GM03348 (cell line): ENCODE results near the gene ZFYVE26.
"Not testable (repeated sequence)": the region's sequence is repeated elsewhere in the genome, so short reads cannot be mapped to it uniquely, and the experiment has no call there.

Experiments
- DNase-seq: peaks from one replicate; pipeline ENCODE4 v3.0.0; 2012; ENCODE audit warnings: low spot score

ZFYVE26 gene

GRCh38 chr14:67749341-67750084 is 66.9 kb downstream of the ZFYVE26 start:
- no peak for DNase-seq

DNA sequence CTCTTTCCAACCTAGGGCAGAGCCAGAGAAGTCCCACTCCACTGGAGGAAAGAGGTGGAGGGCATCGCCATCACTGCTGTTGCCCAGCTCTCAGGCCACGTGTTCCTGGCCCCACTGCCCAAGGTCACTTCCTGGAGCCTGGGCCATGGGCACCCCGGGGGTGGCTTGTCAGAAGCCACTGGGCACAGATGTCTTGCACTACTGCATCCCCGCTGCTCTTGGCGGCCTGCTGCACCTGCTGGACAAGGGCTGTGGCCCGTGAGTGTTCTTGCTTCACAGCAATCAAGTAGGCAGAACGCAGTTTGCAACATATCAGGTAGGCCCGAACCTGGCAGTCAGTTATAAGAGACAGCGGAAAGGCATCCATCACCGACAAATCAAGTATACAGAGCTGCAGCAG is 68.1 kb downstream of the ZFYVE26 start:
- DNase-seq = no peak

GRCh38 chr14:67746927-67747326 is 69.5 kb downstream of the ZFYVE26 start:
- no peak for DNase-seq

DNA sequence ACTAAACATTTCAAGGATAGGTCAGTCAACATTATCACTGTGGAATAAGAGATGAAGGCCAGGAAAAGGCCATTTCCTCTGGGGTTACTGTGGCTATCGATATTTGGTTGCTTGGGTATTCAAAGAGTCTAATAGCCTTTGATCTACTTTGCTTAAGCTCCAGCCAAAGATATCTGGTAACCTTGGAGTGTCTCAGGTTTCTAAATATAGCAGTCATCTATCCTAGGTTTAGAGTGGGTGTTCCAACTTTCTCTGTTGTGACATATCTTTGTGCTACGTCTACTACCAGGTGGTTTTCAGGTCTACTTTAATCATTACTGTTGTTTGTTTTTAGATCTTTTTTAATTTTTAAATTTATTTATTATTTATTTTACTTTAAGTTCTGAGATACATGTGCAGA is 72.3 kb downstream of the ZFYVE26 start:
- no peak for DNase-seq

DNA sequence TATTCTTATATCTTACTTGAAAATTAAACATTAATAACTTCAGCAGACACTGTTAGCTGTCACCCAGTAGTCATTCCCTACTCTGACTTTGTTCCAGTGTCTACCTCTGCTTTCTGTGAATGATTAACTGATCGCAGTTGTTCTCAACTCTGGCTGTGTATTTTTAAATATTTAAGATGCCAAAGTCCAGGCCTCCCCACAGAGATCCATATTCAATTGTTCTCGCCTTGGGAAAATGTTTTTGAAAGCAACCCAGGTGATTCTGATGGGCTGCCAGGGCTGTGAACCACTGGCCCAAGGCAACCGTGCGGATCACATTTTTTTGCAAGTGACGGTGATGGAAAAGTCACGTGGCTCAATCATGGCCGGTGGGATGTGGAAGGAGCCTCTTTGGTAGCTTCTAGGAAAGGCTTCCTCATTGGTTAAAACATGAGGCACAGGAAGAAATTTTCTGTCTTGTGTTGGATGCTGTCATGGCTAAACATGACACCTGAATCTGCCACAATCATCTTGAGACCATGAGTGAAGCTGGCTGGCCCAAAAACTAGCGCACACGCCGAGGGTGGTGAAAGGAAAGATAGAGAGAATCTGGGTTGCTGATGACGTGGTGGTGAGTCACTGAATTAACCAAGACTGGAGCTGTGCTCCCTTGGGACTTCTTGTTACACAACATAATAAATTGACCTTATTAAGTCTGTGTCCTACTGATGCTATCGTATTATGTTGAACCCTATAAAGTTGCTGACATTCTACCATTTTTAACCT is 77.5 kb downstream of the ZFYVE26 start:
- peak; percentile 91 for DNase-seq

- DNase-seq = no peak
Measured at GRCh38 chr14:67736771-67737170, 79.6 kb downstream of the ZFYVE26 start.

DNA sequence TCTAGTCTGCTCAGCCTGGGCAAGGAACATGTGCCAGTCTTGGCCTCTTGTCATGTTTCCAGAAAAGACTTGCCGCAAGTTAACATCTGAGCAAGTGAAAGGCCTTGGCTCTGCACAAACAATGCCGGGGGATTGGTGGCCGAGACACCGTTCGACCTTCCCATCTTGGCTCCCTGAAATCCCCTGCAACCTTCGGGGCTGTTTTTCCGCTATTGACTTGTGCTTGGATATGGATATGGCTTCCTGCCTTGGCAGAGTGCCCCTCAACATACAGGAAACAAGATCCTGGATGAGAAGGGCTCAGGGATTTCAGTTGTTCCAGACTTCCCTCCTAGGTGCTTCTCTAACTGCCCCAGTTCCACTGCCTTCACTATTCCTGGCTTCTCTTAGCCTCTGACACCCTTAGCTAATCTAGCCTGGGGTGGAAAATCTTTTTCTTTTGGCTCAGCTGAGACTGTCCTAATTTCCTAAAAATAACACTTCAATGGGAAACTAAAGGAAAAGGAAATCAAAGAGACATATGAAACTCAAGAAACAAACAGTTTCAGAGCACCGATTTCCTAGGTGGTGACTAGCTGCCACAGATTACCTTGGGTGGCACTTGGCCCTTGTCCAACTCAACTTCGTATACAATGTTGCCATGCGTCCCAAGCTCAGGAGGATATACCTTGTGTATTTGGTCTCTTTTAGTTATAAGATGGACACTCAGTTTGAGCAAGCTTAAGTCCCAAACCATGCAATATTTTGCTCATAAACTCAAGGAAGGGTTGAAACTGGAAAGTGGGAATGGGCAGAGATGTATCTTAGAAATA is 80.8 kb downstream of the ZFYVE26 start:
- no peak for DNase-seq

- peak; percentile 14 for DNase-seq
Measured at GRCh38 chr14:67734675-67735074, 81.7 kb downstream of the ZFYVE26 start.

DNA sequence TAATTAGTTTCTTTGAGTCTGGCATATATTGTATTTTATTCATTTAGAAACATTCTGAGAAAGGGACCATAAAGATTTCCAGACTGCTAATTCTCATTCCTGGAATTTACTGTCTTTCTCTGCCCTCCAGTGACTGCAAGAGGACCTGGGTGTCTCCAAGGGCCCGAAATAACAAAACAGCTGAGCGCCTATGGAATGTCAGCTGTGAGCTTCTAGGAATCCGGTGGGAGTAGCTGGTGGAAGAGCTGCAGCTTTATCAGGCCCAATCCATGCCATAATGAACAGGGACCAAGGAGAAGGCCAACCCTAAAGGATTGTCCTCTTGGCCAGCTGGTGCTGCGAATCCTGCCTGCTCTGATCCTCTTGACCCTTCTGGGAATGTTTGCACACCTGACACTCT is 82.8 kb downstream of the ZFYVE26 start:
- DNase-seq = no peak

GRCh38 chr14:67729072-67729885 is 87.1 kb downstream of the ZFYVE26 start:
- no peak for DNase-seq

- no peak for DNase-seq
Measured at GRCh38 chr14:67728258-67728657, 88.1 kb downstream of the ZFYVE26 start.

GRCh38 chr14:67727361-67727760 is 89.0 kb downstream of the ZFYVE26 start:
- DNase-seq = no peak

DNA sequence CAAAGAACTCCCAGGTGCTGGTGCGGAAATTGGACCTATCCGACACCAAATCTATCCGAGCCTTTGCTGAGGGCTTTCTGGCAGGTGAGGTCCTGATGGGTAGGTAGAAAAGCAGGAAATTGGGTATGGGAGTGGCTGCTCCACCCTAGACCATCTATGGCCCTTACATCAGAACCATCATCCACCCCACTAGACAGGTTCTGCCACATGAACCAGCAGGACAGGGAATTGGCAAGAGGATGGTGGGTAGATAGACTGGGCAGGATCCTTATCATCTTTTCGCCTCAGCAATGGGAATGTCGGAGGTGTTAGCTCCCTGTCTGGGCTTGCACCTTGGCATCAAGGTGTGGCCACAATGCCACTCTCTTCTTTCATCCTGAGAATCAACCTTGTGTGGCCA is 91.2 kb downstream of the ZFYVE26 start:
- DNase-seq = no peak

GRCh38 chr14:67722293-67722692 is 94.1 kb downstream of the ZFYVE26 start:
- DNase-seq = peak; percentile 54

- DNase-seq = no peak
Measured at GRCh38 chr14:67721875-67722274, 94.5 kb downstream of the ZFYVE26 start.

- DNase-seq = no peak
Measured at GRCh38 chr14:67719866-67720265, 96.5 kb downstream of the ZFYVE26 start.

- DNase-seq = not testable (repeated sequence)
Measured at GRCh38 chr14:67719385-67719784, 97.0 kb downstream of the ZFYVE26 start.

DNA sequence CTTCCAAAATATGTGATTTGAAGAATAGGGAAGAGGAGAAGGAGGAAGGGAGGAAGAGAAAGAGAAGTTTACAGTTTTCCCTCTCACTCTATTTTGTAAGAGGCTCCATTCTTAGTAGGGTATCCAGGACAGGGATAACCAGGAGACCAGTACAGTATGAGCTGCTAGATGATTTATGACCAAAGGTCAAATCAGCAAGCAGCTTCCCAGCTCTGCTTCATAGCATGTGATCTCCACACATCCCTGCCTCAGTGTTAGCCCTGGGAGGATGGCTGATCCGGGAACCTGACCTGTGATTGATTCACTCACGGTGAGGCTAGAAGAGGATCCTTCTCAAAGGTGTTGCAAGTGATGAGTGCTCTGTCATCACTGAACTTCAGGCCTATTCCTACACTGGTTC is 98.1 kb downstream of the ZFYVE26 start:
- DNase-seq = no peak

DNA sequence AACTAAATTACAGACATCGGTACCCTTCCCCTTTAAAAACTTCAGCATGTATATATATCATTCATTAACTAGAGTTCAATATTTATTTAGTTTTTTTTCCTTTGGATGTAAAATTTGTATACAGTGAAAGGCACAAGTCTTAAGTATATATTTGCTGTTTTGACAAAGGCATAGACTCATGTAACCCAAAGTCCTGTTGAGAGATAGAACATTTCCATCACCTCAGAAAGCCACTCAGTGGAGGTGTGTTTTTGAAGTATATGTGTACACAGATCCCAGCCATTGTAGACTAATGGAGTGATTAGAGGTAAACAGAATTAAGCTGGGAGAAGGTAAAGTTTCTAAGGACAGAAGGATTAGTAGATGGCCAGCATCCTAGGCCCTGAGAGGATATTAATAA is 99.3 kb downstream of the ZFYVE26 start:
- no peak for DNase-seq

DNA sequence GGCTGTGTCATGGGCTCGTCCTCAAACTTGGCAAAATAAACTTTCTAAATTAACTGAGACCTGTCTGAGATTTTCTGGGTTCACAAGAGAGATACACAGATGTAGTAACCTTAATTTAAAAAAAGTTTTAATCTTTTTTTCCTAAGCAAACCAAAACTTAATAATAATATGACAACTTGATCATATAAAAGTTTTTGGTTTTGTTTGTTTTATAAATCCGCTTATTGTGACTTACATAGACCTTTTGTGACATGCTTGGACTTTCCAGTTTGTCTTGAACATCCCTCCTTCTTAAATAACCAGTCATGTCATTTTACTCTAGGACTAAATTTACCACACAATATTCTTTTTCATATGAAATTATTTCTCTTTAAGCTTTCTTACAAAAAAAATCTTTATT is 106.2 kb downstream of the ZFYVE26 start:
- no peak for DNase-seq

DNA sequence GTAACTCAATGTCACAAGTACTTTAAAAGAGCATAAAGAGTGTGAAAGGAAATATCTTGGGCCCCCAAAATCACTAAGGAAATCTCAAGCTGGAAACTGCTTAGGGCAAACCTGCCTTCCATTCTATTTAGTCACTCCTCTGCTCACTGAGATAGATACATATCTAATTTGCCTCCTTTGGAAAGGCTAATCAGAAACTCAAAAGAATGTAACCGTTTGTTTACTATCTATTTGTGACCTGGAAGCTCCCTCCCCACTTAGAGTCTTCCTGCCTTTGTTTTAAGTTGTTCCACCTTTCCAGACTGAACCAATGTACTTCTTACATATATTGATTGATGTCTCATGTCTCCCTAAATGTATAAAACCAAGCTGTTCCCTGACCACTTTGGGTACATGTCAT is 106.6 kb downstream of the ZFYVE26 start:
- DNase-seq = not testable (repeated sequence)

GRCh38 chr14:67709346-67709745 is 107.0 kb downstream of the ZFYVE26 start:
- DNase-seq = not testable (repeated sequence)
